B cell (primary cell): ENCODE measurements around the gene PSMA8.

Experiments
- CTCF ChIP-seq: fragments of 200-600 bp; IDR thresholded peaks from one replicate; pipeline ENCODE4 v1.8.0; 2022; ENCODE audit warnings: antibody characterized with exemption, mild to moderate bottlenecking
- EZH2 ChIP-seq: IDR thresholded peaks from 2 replicates; pipeline ENCODE4 v1.6.1; 2012; ENCODE audit warnings: borderline replicate concordance, low read depth, mild to moderate bottlenecking, moderate library complexity, low read length; ENCODE audit not compliant: insufficient read depth, poor library complexity, severe bottlenecking

- TF ChIP-seq CTCF (no peak), EZH2 (no peak)
Observed at GRCh38 chr18:26133652-26134051, at the start of gene PSMA8.
